Measurements from ENCODE around the gene UNC79. TPM values are rescaled to one million over a fixed set of nuclear protein-coding genes. Genes with fewer than 3 reads are reported as not detected.

UNC79 gene
- total RNA-seq, result not detected in 2 replicates
- polyA plus RNA-seq, result not detected in 2 replicates
- polyA plus RNA-seq (2011; cell fraction: cytosol; rRNA removed), result 0.01 TPM in 2 replicates
- 0.01 and 0.03 TPM in 2 replicates for polyA plus RNA-seq (2011; cell fraction: nucleus; rRNA removed)
- 0.04 TPM in 1 of 2 replicates, not detected in the other for polyA plus RNA-seq (2012)
- 0.02 and 0.04 TPM in 2 replicates for polyA minus RNA-seq
- polyA minus RNA-seq (2011; cell fraction: cytosol; rRNA and poly(A)+ RNA removed), result not detected
- 0.10 TPM in 2 replicates for polyA minus RNA-seq (2011; cell fraction: nucleus; rRNA and poly(A)+ RNA removed)
- percentile 11 among the genes with signal in this experiment for Bru-seq, nascent RNA
- percentile 9 among the genes with signal in this experiment for BruChase-seq, experiment 1, labeled RNA remaining after a 6-hour chase
- percentile 10 among the genes with signal in this experiment for BruChase-seq, experiment 2, labeled RNA remaining after a 2-hour chase
- long read RNA-seq, partial matches to known transcripts, result 0 of 4 reads
- long read RNA-seq, other reads (novel, unspliced or antisense), result 4 of 4 reads

- H3K4me2 ChIP-seq (ENCODE audit: insufficient read depth, low read length), result no peak within 1 kb of the TSS
- no peak for FAIRE-seq
Measured at GRCh38 chr14:93430315-93431035, at the start of gene UNC79. Gene UNC79, plus strand, starts transcription at chr14:93430939. Its CDS starts 91 bp downstream, at chr14:93431030.

More at GRCh38 chr14:93430315-93431035, at the start of gene UNC79:
- ChIA-PET POLR2A (no interaction called here), CTCF (no interaction called here)
- Histone ChIP-seq H3K9me1 (replicated peaks; ENCODE audit: control insufficient read depth, extremely low read depth, insufficient read depth, low read length) (no peaks in the 10 kb centered on the region), H3K27me3 (ENCODE audit: control insufficient read depth in 2 of 2, insufficient read depth in 2 of 2, low read length in 2 of 2) (peaks cover 5 to 7% of the 10 kb centered on the region in 2 experiments), H3K4me1 (ENCODE audit: control insufficient read depth, extremely low read depth, insufficient read depth, low read length) (no peaks in the 10 kb centered on the region), H3K9me3 (replicated peaks; ENCODE audit: control insufficient read depth, insufficient read depth, low read length) (no peaks in the 10 kb centered on the region), H2AFZ (ENCODE audit: low read depth, low read length) (no peak within 1 kb of the TSS), H3K79me2 (ENCODE audit: control insufficient read depth, insufficient read depth, low read length) (no peaks in the 10 kb centered on the region), H4K20me1 (replicated peaks; ENCODE audit: control insufficient read depth, extremely low read depth, insufficient read depth, low read length) (no peaks in the 10 kb centered on the region), H3K4me3 (replicated peaks in 1 of 3; ENCODE audit: insufficient read depth in 1 of 3, low read depth in 1 of 3, low read length in 3 of 3) (no peak within 1 kb of the TSS), H3K9ac (replicated peaks; ENCODE audit: extremely low read depth, insufficient read depth, low read length) (no peak within 1 kb of the TSS), H3K27ac (ENCODE audit: insufficient read depth, low read depth, low read length) (no peak within 1 kb of the TSS), H3K36me3 (ENCODE audit: control insufficient read depth in 2 of 2, extremely low read depth in 1 of 2, insufficient read depth in 2 of 2, low read length in 2 of 2) (no peaks in the 10 kb centered on the region)
- intact Hi-C loops (cut with micrococcal nuclease) (no loop called here), dilution Hi-C loops (cut with MboI; ENCODE audit: extremely low pct_ligation_motif_present, low sequenced_read_pairs) (no loop called here)
- DNase-seq (ENCODE audit: low read depth, low spot score), result no peak
- BruUV-seq (replicated peaks), result no TSS peak
- TF ChIP-seq CTCF (IDR thresholded peaks at IDR 0.05; ENCODE audit: extremely low read depth in 1 of 2, insufficient read depth in 1 of 2, low read depth in 1 of 2, low read length in 2 of 2), result no peak

Measured in endothelial cell of umbilical vein (primary cell).